Neutrophil (primary cell): Measurements from ENCODE around the gene WDR36.

ENCODE experiments used
- H3K27ac ChIP-seq: fragments of 200-600 bp; sonication (generic); 2 replicates; pipeline ENCODE4 v1.5.1; 2016; ENCODE audit warnings: mild to moderate bottlenecking, moderate library complexity
- H3K27me3 ChIP-seq: fragments of 200-600 bp; sonication (generic); 2 replicates; pipeline ENCODE4 v1.6.0; 2016; ENCODE audit warnings: mild to moderate bottlenecking
- H3K36me3 ChIP-seq: fragments of 200-600 bp; sonication (generic); 2 replicates; pipeline ENCODE4 v1.5.1; 2017
- H3K4me1 ChIP-seq, 2 experiments: fragments of 200-600 bp in 1 of 2; sonication (generic) in 1 of 2; 1 replicate in 1 of 2; 2 replicates in 1 of 2; pipeline versions ENCODE4 v1.5.1 to v1.6.1; 2013 to 2016; ENCODE audit warnings: low read depth in 1 of 2, low read length in 1 of 2, mild to moderate bottlenecking in 1 of 2, moderate library complexity in 1 of 2; ENCODE audit not compliant: control insufficient read depth in 1 of 2, insufficient read depth in 1 of 2
- H3K4me3 ChIP-seq, 2 experiments: fragments of 200-600 bp in 1 of 2; sonication (generic) in 1 of 2; 1 replicate in 1 of 2; 2 replicates in 1 of 2; pipeline ENCODE4 v1.5.1; 2013 to 2016; ENCODE audit warnings: low read depth in 1 of 2, low read length in 1 of 2, mild to moderate bottlenecking in 1 of 2, moderate library complexity in 1 of 2
- H3K9me3 ChIP-seq: fragments of 200-600 bp; sonication (generic); 2 replicates; pipeline ENCODE4 v1.5.1; 2016
- TF ChIP-seq, protein P1 (sequence below): fragments of 200-600 bp; sonication (generic); IDR thresholded peaks from 2 replicates; pipeline ENCODE4 v1.5.1; 2016; ENCODE audit warnings: antibody characterized with exemption

Gene WDR36

DNA sequence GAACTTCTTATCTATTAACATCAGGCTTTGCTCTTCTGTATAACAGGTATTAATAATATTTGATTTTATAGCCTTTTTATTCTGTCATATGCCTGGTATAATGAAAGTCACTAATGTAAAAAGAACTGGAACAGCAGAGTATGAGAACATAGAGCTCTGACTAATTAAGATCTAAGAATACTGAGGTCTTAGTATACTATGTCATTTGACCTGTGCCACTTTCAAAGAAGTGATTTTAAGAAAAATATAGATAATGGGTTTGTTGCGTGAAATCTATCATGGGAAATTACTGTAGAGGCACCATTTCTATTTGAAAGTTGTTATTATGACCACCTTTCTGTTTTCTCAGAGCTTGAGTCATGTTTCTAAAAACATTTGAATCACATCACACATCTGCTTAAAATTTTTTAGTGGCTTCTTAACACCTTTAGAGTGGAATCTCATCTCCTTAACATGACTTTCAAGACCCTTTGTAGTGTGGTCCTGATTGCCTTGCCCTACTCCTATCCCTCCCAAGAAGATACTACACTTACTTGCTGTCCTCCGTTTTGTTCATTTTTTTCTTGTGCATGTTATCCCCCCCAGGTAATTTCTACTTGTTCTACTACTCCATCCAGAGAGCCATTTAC lies 14.3 kb downstream of the WDR36 start:
- H3K9me3 ChIP-seq = no peaks in the 10 kb centered on the region
- H3K4me3 ChIP-seq = no peak overlapping the region
- no peaks in the 10 kb centered on the region for H3K4me1 ChIP-seq
- no peaks in the 10 kb centered on the region for H3K27me3 ChIP-seq
- H3K36me3 ChIP-seq = peaks cover 69% of the 10 kb centered on the region
- H3K27ac ChIP-seq = no peak overlapping the region
- TF ChIP-seq, protein P1, sequence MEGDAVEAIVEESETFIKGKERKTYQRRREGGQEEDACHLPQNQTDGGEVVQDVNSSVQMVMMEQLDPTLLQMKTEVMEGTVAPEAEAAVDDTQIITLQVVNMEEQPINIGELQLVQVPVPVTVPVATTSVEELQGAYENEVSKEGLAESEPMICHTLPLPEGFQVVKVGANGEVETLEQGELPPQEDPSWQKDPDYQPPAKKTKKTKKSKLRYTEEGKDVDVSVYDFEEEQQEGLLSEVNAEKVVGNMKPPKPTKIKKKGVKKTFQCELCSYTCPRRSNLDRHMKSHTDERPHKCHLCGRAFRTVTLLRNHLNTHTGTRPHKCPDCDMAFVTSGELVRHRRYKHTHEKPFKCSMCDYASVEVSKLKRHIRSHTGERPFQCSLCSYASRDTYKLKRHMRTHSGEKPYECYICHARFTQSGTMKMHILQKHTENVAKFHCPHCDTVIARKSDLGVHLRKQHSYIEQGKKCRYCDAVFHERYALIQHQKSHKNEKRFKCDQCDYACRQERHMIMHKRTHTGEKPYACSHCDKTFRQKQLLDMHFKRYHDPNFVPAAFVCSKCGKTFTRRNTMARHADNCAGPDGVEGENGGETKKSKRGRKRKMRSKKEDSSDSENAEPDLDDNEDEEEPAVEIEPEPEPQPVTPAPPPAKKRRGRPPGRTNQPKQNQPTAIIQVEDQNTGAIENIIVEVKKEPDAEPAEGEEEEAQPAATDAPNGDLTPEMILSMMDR = no peak

DNA sequence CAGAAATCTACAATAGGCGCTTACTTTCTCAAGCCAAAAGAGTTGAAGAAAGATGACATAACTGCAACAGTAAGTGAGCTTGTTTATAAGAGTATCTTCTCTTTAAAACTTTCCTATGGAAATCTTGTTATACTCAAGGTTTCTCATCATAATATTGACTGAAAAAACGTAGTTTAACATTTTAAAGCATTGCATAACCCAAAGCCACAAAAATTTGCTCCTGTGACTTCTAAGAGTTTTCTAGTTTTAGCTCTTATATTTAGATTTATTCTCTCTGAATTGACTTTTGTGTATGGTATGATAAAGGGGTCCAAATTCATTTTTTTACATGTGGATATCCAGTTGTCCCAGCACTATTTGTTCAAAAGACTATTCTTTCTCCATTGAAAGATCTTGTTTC lies 15.2 kb downstream of the WDR36 start:
- Histone ChIP-seq H3K4me3 (no peak overlapping the region), H3K9me3 (no peaks in the 10 kb centered on the region), H3K27me3 (no peaks in the 10 kb centered on the region), H3K4me1 (no peaks in the 10 kb centered on the region), H3K36me3 (peaks cover 59% of the 10 kb centered on the region), H3K27ac (no peak overlapping the region)
- TF ChIP-seq, protein P1 = no peak

DNA sequence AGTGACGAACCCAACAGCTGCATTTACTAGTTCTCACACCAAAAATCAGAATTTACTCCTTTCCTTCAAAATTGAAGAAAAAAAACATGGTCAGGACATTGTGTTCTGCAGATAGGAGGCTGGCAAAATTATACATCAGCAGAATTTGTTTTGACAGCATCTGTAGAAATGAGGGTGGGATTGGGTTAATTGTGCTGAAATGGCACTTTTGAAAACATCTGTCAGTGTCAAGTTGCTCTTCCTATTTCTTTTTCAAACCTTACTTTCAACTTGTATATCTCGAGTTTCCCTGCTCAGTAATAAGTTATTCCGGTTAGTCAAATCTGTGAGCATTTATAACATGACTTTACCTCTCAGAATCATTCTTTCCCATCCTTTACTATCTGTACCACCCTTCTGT lies 19.8 kb downstream of the WDR36 start:
- TF ChIP-seq, protein P1 = no peak
- Histone ChIP-seq H3K27me3 (no peaks in the 10 kb centered on the region), H3K4me3 (no peak overlapping the region), H3K4me1 (peaks cover 7 to 11% of the 10 kb centered on the region in 2 experiments), H3K27ac (no peak overlapping the region), H3K36me3 (peaks cover 29% of the 10 kb centered on the region), H3K9me3 (no peaks in the 10 kb centered on the region)

DNA sequence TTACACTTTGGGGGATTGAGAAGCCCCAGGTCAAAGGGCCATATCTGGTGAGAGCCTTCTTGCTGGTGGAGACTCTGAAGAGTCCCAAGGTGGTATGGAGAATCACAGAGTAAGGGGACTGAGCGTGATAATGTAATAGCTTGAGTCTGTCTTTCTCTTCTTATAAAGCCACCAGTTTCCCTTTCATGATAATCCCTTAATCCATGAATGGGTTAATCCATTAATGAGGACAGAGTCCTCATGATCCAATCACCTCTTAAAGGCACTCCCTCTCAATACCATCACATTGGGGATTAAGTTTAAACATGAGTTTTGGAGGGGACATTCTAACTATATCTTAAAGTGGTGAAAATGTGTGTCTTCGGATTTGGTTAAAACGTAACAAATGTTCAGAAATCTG lies 21.5 kb downstream of the WDR36 start:
- peaks cover 24% of the 10 kb centered on the region for H3K36me3 ChIP-seq
- H3K4me3 ChIP-seq = no peak overlapping the region
- H3K4me1 ChIP-seq = peaks cover 9 to 15% of the 10 kb centered on the region in 2 experiments
- no peak overlapping the region for H3K27ac ChIP-seq
- H3K9me3 ChIP-seq = no peaks in the 10 kb centered on the region
- TF ChIP-seq, protein P1 = no peak
- H3K27me3 ChIP-seq = no peaks in the 10 kb centered on the region

DNA sequence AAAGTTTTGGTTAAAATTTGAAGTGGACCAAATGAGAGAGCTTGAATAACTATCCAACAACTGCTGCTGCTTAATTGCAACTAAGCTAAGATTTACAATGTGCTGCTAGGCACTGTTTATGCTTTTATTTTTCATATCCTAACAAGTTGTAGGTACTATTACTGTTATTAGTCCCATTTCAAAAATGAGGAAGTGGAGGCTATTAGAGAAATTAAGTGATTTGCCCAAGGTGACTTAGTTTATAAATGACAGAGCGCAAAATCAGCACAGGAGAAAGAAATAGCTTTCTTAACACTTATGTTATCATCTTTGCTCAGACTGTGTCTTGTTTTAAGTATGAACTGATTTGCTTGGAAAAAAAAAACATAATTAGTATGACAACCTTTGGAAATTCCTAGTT lies 23.1 kb downstream of the WDR36 start:
- Histone ChIP-seq H3K4me1 (peaks cover 9 to 15% of the 10 kb centered on the region in 2 experiments), H3K9me3 (no peaks in the 10 kb centered on the region), H3K36me3 (peaks cover 25% of the 10 kb centered on the region), H3K27me3 (no peaks in the 10 kb centered on the region), H3K27ac (no peak overlapping the region), H3K4me3 (no peak overlapping the region)
- TF ChIP-seq, protein P1 = no peak
